ENCODE measurements around the gene TIGD4.

The TIGD4 gene

GRCh38 chr4:152734015-152734698, 45.4 kb downstream of the TIGD4 start:
- TF ChIP-seq YY1 (IDR thresholded peaks at IDR 0.05; ENCODE audit: low read depth) (no peak), CREB1 (IDR thresholded peaks at IDR 0.05; ENCODE audit: low read depth) (no peak), REST (IDR thresholded peaks at IDR 0.05; ENCODE audit: low read depth) (no peak), EP300 (IDR thresholded peaks at IDR 0.05; ENCODE audit: borderline replicate concordance) (no peak), CEBPB (IDR thresholded peaks at IDR 0.05) (no peak), TEAD4 (IDR thresholded peaks at IDR 0.05) (no peak), RAD21 (IDR thresholded peaks at IDR 0.05; ENCODE audit: low read depth) (no peak), ZBTB7A (IDR thresholded peaks at IDR 0.05; ENCODE audit: low read depth) (no peak), USF1 (IDR thresholded peaks at IDR 0.05) (no peak), TCF12 (IDR thresholded peaks at IDR 0.05; ENCODE audit: low read depth) (no peak), FOXM1 (IDR thresholded peaks at IDR 0.05; ENCODE audit: borderline replicate concordance, low read depth) (no peak)

GRCh38 chr4:152731997-152732396, 47.5 kb downstream of the TIGD4 start:
- TF ChIP-seq TCF12 (IDR thresholded peaks at IDR 0.05; ENCODE audit: low read depth) (no peak), ZBTB7A (IDR thresholded peaks at IDR 0.05; ENCODE audit: low read depth) (no peak), EP300 (IDR thresholded peaks at IDR 0.05; ENCODE audit: borderline replicate concordance) (no peak), TAF1 (IDR thresholded peaks at IDR 0.05; ENCODE audit: low read depth) (no peak), RAD21 (IDR thresholded peaks at IDR 0.05; ENCODE audit: low read depth) (no peak), FOXM1 (IDR thresholded peaks at IDR 0.05; ENCODE audit: borderline replicate concordance, low read depth) (no peak), TEAD4 (IDR thresholded peaks at IDR 0.05) (no peak), YY1 (IDR thresholded peaks at IDR 0.05; ENCODE audit: low read depth) (no peak), MAX (IDR thresholded peaks at IDR 0.05) (no peak), CEBPB (IDR thresholded peaks at IDR 0.05) (no peak), NFIC (IDR thresholded peaks at IDR 0.05) (no peak)

GRCh38 chr4:152729466-152729865, 50.1 kb downstream of the TIGD4 start:
- no peak for TF ChIP-seq FOXM1 (IDR thresholded peaks at IDR 0.05; ENCODE audit: borderline replicate concordance, low read depth)
- no peak for TF ChIP-seq RAD21 (IDR thresholded peaks at IDR 0.05; ENCODE audit: low read depth)
- no peak for TF ChIP-seq CEBPB (IDR thresholded peaks at IDR 0.05)
- TF ChIP-seq CREB1 (IDR thresholded peaks at IDR 0.05; ENCODE audit: low read depth), result no peak
- TF ChIP-seq YY1 (IDR thresholded peaks at IDR 0.05; ENCODE audit: low read depth), result no peak
- TF ChIP-seq USF1 (IDR thresholded peaks at IDR 0.05), result no peak
- no peak for TF ChIP-seq TEAD4 (IDR thresholded peaks at IDR 0.05)

GRCh38 chr4:152728343-152728742, 51.2 kb downstream of the TIGD4 start:
- TF ChIP-seq REST (IDR thresholded peaks at IDR 0.05; ENCODE audit: low read depth) (no peak), CEBPB (IDR thresholded peaks at IDR 0.05) (no peak), TEAD4 (IDR thresholded peaks at IDR 0.05) (no peak), EP300 (IDR thresholded peaks at IDR 0.05; ENCODE audit: borderline replicate concordance) (no peak), CREB1 (IDR thresholded peaks at IDR 0.05; ENCODE audit: low read depth) (no peak), TCF12 (IDR thresholded peaks at IDR 0.05; ENCODE audit: low read depth) (no peak), ZBTB7A (IDR thresholded peaks at IDR 0.05; ENCODE audit: low read depth) (no peak), NFIC (IDR thresholded peaks at IDR 0.05) (no peak), YY1 (IDR thresholded peaks at IDR 0.05; ENCODE audit: low read depth) (no peak), EGR1 (IDR thresholded peaks at IDR 0.05) (no peak), FOXM1 (IDR thresholded peaks at IDR 0.05; ENCODE audit: borderline replicate concordance, low read depth) (no peak), TAF1 (IDR thresholded peaks at IDR 0.05; ENCODE audit: low read depth) (no peak), RAD21 (IDR thresholded peaks at IDR 0.05; ENCODE audit: low read depth) (no peak), USF1 (IDR thresholded peaks at IDR 0.05) (no peak), MAX (IDR thresholded peaks at IDR 0.05) (no peak)

GRCh38 chr4:152727784-152728183, 51.7 kb downstream of the TIGD4 start:
- TF ChIP-seq ZBTB7A (IDR thresholded peaks at IDR 0.05; ENCODE audit: low read depth), result no peak
- TF ChIP-seq USF1 (IDR thresholded peaks at IDR 0.05), result no peak
- TF ChIP-seq NFIC (IDR thresholded peaks at IDR 0.05), result no peak
- no peak for TF ChIP-seq FOXM1 (IDR thresholded peaks at IDR 0.05; ENCODE audit: borderline replicate concordance, low read depth)
- no peak for TF ChIP-seq RAD21 (IDR thresholded peaks at IDR 0.05; ENCODE audit: low read depth)
- no peak for TF ChIP-seq EP300 (IDR thresholded peaks at IDR 0.05; ENCODE audit: borderline replicate concordance)
- TF ChIP-seq MAX (IDR thresholded peaks at IDR 0.05), result no peak
- no peak for TF ChIP-seq TCF12 (IDR thresholded peaks at IDR 0.05; ENCODE audit: low read depth)
- TF ChIP-seq CREB1 (IDR thresholded peaks at IDR 0.05; ENCODE audit: low read depth), result no peak
- no peak for TF ChIP-seq TEAD4 (IDR thresholded peaks at IDR 0.05)
- no peak for TF ChIP-seq TAF1 (IDR thresholded peaks at IDR 0.05; ENCODE audit: low read depth)
- no peak for TF ChIP-seq EGR1 (IDR thresholded peaks at IDR 0.05)
- TF ChIP-seq CEBPB (IDR thresholded peaks at IDR 0.05), result no peak
- TF ChIP-seq YY1 (IDR thresholded peaks at IDR 0.05; ENCODE audit: low read depth), result no peak
- no peak for TF ChIP-seq REST (IDR thresholded peaks at IDR 0.05; ENCODE audit: low read depth)
